ENCODE results near the gene TMEM86A.
A peak's percentile ranks its signal among the peaks of the same experiment; 100 is the strongest.
"Not testable (repeated sequence)": the region's sequence is repeated elsewhere in the genome, so short reads cannot be mapped to it uniquely, and the experiment has no call there.

The TMEM86A gene

GRCh38 chr11:18698341-18699268 lies at the start of gene TMEM86A:
TSS of gene TMEM86A (plus strand) at chr11:18698779. CDS start at chr11:18698887, 108 bp downstream.
- DNase-seq, result peak; percentile 91

DNA sequence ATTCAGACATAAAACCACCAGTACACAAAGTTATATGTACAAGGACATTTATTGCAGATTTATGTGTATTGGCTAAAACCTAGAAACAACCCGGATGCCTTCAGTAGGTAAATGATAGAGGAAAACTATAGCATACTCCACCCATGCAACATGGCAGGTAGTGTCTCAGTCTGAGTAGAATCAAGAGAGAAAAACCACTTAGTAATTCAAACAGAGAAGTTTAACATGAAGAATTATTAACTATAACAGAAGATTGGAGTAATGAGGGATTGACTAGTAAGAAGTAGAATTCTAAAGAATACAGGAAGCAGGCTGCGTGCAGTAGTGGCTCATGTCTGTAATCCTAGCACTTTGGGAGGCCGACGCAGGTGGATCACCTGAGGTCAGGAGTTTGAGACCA lies 48.2 kb upstream of the TMEM86A start:
- DNase-seq, result no peak

- DNase-seq, result peak; percentile 72
Measured at GRCh38 chr11:18650859-18651557, 47.6 kb upstream of the TMEM86A start.

GRCh38 chr11:18657673-18658072 lies 40.9 kb upstream of the TMEM86A start:
- no peak for DNase-seq

GRCh38 chr11:18665353-18665872 lies 33.2 kb upstream of the TMEM86A start:
- not testable (repeated sequence) for DNase-seq

DNA sequence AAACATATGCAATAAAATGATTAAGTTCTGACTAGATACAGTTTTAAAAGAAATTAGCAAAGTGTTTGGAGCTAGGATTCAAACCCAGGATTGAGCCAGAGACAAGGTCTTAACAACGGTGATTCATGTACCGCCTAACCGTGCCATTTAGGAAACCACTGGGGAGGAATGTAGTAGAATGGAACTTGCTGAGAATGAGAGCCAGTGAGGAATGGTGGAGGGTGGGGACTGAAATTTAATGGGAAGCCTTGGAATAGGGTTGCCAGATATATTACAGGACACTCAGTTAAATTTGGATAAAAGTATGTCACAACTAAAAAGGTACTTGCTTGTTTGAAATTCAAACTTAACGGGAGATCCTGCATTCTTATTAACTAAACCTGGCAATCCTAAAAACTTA lies 30.4 kb upstream of the TMEM86A start:
- no peak for DNase-seq

DNA sequence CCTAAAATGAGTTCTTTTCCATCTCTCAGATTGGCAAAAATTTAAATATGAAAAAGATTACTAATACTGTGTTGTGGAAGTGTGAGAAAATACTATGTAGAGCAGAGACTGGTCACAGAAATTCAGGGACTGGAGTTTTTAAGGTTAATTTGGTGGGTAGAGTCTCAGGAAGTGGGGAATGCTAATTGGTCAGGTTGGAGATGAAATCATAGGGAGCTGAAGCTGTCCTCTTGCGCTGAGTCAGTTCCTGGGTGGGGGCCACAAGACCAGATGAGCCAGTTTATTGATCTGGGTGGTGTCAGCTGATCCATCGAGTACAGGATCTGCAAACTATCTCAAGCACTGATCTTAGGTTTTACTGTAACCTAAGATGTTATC lies 29.4 kb upstream of the TMEM86A start:
- DNase-seq, result peak; percentile 44

DNA sequence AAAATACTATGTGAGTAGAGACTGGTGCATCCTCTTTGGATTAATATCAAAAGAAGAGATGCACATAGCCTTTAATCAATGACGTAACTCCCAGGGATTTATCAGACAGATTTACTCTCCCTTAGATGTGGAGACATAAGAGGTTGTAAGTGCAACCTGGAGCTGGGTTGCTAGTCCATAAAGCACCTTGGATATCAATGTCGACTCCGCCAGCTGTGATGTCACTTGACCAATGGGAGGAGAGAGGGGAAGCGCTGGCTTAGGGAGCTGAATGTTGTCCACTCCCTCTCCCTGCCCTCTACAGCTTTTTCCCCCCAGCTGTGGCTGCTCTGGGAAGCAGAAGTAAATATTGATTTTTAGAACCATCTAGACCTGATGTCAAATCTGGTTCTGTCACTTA lies 28.9 kb upstream of the TMEM86A start:
- DNase-seq, result no peak

GRCh38 chr11:18671246-18671645 lies 27.3 kb upstream of the TMEM86A start:
- DNase-seq, result no peak

DNA sequence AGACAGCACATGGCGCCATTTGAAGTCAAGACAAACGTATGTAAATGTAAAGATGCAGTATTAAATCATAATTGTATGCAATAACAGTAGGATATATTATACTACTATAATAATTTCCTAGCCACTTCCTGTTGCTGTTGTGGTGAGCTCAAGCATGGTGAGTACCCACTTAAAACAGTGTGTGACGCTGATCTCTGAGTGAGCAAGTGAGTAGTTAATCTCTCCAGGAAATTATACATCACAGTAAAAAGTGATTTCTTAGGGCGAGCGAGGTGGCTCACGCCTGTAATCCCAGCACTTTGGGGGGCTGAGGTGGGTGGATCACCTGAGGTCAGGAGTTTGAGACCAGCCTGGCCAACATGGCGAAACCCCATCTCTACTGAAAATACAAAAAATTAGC lies 26.4 kb upstream of the TMEM86A start:
- peak; percentile 37 for DNase-seq

- DNase-seq, result no peak
Measured at GRCh38 chr11:18676803-18677202, 21.8 kb upstream of the TMEM86A start.

DNA sequence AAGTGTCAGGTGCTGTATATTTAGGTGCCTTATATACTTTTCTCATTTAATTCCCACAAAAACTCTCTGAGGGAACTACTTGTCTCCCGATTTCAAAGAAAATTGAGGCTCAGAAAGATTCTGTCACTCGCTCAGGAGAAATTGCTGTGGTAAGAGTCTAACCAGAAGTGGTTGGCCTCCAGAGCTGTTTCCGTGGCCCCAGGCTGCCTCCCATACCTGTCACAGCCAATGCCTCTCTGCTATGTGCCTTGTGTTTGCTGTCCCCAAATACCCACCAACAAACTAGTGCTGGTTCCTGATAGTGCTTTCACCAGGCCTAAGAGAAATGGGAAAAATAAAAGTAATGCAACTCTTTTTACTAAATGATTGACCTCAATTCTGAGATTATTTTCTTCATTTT lies 21.0 kb upstream of the TMEM86A start:
- DNase-seq, result no peak

DNA sequence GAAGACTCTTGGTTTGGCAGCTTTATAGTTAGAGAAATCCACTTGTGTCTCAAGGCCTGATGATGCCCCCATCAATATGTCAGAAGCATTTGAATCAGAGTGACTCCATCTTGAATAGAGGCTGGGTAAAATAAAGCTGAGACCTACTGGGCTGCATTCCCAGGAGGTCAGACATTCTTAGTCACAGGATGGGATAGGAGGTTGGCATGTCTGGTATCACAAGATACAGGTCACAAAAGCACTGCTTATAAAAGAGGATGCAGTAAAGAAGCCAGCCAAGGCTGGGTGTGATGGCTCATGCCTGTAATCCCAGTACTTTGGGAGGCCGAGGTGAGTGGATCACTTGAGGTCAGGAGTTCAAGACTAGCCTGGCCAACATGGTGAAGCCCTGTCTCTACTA lies 16.6 kb upstream of the TMEM86A start:
- not testable (repeated sequence) for DNase-seq

- no peak for DNase-seq
Measured at GRCh38 chr11:18682466-18682865, 16.1 kb upstream of the TMEM86A start.

DNA sequence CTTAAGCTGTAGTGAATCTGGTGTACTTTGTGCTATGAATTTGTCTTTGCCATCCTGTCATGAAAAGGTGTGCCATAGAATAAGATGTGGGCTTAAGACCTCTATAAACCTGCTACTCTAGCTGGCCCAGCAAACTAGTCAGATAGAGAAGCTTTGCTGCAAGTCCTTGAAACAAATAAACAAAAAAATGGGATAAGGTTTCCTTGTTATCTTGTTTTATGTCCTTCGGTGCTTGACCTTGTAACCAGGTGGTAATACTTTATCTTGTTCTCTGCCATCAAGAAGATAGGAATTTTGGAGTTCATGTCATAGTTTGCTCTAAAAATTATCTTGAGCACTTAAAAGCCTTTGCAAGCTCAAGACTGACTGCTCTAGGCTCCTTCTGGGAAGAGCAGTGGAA lies 14.3 kb upstream of the TMEM86A start:
- no peak for DNase-seq

GRCh38 chr11:18691467-18692140 lies 7.0 kb upstream of the TMEM86A start:
- DNase-seq, result not testable (repeated sequence)

- DNase-seq, result no peak
Measured at GRCh38 chr11:18692941-18693760, 5.4 kb upstream of the TMEM86A start.

DNA sequence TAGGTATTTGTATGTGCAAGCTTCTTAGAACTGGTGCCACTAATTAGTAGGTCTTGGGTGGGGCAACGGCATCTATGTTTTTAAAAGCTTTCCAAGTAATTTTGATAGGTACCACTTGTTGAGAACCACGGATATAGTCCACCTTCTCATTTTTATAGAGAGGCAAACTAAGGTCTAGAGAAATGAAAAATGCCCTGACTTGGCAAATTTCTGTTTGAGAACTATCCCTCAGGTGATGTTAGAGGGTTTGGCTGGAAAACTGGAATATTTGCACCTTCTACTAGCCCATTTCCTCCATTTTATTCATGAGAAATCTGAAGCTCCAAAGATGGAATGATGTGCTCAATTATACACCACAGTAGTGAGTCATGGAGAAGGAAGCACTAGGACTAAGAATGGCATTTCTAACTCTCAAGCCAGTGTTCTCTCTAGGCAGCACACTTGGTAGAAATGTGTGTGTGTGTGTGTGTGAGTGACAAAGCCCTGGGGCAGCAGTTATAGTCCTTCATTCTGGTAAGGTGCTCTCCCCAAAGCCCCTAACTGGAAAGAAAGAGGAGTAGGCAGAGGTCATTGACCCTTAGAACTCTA lies 1.8 kb upstream of the TMEM86A start:
- no peak for DNase-seq

GRCh38 chr11:18697576-18697975 lies 1.0 kb upstream of the TMEM86A start:
- DNase-seq, result no peak

GRCh38 chr11:18699269-18699596 lies 654 bp downstream of the TMEM86A start:
- DNase-seq, result no peak

- no peak for DNase-seq
Measured at GRCh38 chr11:18699848-18700261, 1.3 kb downstream of the TMEM86A start.

GRCh38 chr11:18700375-18700774 lies 1.8 kb downstream of the TMEM86A start:
- no peak for DNase-seq

Data from activated CD4-positive, alpha-beta T cell treated with anti-CD3 and anti-CD28 coated beads, Interleukin-10, Interleukin-2, amounts not matched to agents 100 ng/mL and 50 ng/mL, durations not matched to agents 16 hours and 8 hours (primary cell).